ENCODE measurements around the gene KRT4. TPM values are rescaled to one million over a fixed set of nuclear protein-coding genes. Genes with fewer than 3 reads are reported as not detected.
"Not testable (repeated sequence)": the region's sequence is repeated elsewhere in the genome, so short reads cannot be mapped to it uniquely, and the experiment has no call there.

Gene KRT4
- not detected for total RNA-seq

- H3K4me3 Mint-ChIP-seq = no peak within 1 kb of the TSS
- H3K9me3 Mint-ChIP-seq = no peaks in the 10 kb centered on the region
- ATAC-seq (no peak), DNase-seq (no peak)
- no peaks in the 10 kb centered on the region for H3K36me3 Mint-ChIP-seq (ENCODE audit: insufficient read depth)
- peaks cover 2% of the 10 kb centered on the region for H3K27me3 Mint-ChIP-seq (ENCODE audit: low read depth)
- peaks cover 10% of the 10 kb centered on the region for H3K4me1 Mint-ChIP-seq (ENCODE audit: low read depth)
Observed at GRCh38 chr12:52813885-52814709, at the start of gene KRT4. TSS of gene KRT4 (minus strand) at chr12:52814116. CDS start at chr12:52814058, 58 bp downstream.

GRCh38 chr12:52862023-52862422, 48.1 kb upstream of the KRT4 start:
- Mint-ChIP-seq H3K4me3 (no peak overlapping the region), H3K27me3 (ENCODE audit: low read depth) (no peaks in the 10 kb centered on the region), H3K36me3 (ENCODE audit: insufficient read depth) (no peaks in the 10 kb centered on the region), H3K9me3 (no peaks in the 10 kb centered on the region), H3K4me1 (ENCODE audit: low read depth) (peaks cover 6% of the 10 kb centered on the region)
- ATAC-seq = no peak
- DNase-seq = no peak

DNA sequence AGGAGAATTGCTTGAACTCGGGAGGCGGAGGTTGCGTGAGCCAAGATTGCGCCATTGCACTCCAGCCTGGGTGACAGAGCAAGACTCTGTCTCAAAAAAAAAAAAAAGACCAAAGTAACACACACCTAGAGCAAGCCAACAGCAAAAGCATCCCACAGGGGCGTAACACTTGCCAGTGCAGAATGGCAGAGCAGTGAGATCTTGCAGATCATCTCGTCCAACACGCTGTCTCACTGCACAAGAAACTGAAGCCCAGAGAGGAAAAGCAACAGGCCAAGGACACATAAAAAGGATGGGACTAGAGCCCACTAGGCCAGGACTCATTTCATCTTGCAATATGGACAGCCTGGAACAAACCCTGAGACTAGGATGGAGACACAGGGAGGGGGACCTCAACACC, 47.6 kb upstream of the KRT4 start:
- Mint-ChIP-seq H3K36me3 (ENCODE audit: insufficient read depth) (no peaks in the 10 kb centered on the region), H3K9me3 (no peaks in the 10 kb centered on the region), H3K4me3 (no peak overlapping the region), H3K27me3 (ENCODE audit: low read depth) (no peaks in the 10 kb centered on the region), H3K4me1 (ENCODE audit: low read depth) (peaks cover 5% of the 10 kb centered on the region)
- DNase-seq (no peak), ATAC-seq (no peak)

GRCh38 chr12:52860102-52860823, 46.3 kb upstream of the KRT4 start:
- no peaks in the 10 kb centered on the region for H3K27me3 Mint-ChIP-seq (ENCODE audit: low read depth)
- H3K4me1 Mint-ChIP-seq (ENCODE audit: low read depth) = peaks cover 5% of the 10 kb centered on the region
- no peak overlapping the region for H3K4me3 Mint-ChIP-seq
- no peak for DNase-seq
- H3K9me3 Mint-ChIP-seq = no peaks in the 10 kb centered on the region
- no peaks in the 10 kb centered on the region for H3K36me3 Mint-ChIP-seq (ENCODE audit: insufficient read depth)
- ATAC-seq = no peak

GRCh38 chr12:52857500-52857899, 43.6 kb upstream of the KRT4 start:
- DNase-seq (no peak), ATAC-seq (no peak)
- no peaks in the 10 kb centered on the region for H3K27me3 Mint-ChIP-seq (ENCODE audit: low read depth)
- no peak overlapping the region for H3K4me3 Mint-ChIP-seq
- no peaks in the 10 kb centered on the region for H3K9me3 Mint-ChIP-seq
- peaks cover 2% of the 10 kb centered on the region for H3K4me1 Mint-ChIP-seq (ENCODE audit: low read depth)
- H3K36me3 Mint-ChIP-seq (ENCODE audit: insufficient read depth) = no peaks in the 10 kb centered on the region

DNA sequence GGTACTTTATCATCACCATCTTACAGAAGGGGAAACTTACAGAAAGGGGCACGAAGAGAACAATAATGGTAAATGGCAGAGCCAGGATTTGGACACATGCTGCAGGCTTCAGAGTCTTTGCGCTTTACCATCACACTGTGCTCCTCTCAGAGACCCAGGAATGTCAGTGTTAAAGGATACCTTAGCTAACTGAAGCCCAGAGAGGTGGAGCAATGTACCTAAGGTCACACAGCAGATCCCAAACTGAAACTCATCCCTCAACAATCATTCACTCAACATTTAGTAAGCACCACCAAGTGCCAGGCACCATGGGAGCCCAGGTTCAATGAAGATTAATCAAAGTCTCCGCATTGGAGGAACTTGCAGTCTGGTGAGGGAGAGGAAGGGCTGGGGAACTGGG, 42.9 kb upstream of the KRT4 start:
- Mint-ChIP-seq H3K9me3 (no peaks in the 10 kb centered on the region), H3K4me3 (no peak overlapping the region), H3K36me3 (ENCODE audit: insufficient read depth) (no peaks in the 10 kb centered on the region), H3K4me1 (ENCODE audit: low read depth) (peaks cover 2% of the 10 kb centered on the region), H3K27me3 (ENCODE audit: low read depth) (no peaks in the 10 kb centered on the region)
- DNase-seq (no peak), ATAC-seq (no peak)

DNA sequence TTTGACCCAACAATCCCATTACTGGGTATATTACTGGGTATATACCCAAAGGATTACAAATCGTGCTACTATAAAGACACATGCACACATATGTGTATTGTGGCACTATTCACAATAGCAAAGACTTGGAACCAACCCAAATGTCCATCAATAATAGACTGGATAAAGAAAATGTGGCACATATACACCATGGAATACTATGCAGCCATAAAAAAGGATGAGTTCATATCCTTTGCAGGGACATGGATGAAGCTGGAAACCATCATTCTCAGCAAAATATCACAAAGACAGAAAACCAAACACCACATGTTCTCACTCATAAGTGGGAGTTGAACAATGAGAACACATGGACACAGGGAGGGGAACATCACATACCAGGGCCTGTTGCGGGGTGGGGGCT, 42.2 kb upstream of the KRT4 start:
- H3K4me3 Mint-ChIP-seq; DNase-seq; H3K9me3 Mint-ChIP-seq; ATAC-seq; H3K36me3 Mint-ChIP-seq (ENCODE audit: insufficient read depth); H3K27me3 Mint-ChIP-seq (ENCODE audit: low read depth); H3K4me1 Mint-ChIP-seq (ENCODE audit: low read depth): not testable (repeated sequence)

DNA sequence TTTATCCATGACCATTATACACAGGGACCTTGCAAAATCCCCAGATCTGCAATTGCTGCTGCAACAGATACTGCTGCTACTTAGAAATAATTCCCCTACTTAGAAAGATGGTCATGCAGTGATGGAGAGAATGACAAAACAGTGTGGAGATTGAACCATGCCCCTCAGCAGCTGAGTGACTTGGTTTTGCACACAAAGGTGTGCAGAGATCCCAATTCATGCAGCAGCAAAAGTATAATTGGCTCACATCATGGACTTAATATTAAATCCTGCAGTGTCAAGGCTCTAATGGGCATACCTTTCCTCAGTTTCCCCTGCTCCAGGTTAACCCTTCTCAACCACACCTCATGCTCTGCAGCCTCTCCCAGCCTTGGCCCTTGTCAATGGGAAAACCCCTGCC, 37.9 kb upstream of the KRT4 start:
- ATAC-seq = no peak

DNA sequence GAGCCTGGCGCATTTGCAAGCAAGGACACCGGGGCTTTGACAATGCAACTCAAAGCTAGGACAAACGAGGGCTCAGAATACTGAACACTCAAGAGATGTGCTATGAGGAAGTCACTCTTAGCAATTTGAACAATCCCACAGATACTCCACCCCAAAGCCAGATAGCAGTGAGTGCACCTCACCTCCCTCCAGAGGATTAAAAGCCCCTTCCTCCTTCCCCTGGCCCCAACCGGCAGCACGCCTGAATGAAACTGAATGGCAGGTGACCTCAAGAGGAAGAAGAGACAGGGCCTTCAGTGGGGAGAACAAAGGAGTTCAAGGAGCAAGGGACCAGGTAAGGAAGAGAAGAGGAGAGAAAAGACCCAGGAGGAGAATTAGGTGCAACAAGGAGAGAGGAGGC, 36.8 kb upstream of the KRT4 start:
- no peaks in the 10 kb centered on the region for H3K9me3 Mint-ChIP-seq
- no peak for DNase-seq
- H3K4me3 Mint-ChIP-seq = no peak overlapping the region
- no peaks in the 10 kb centered on the region for H3K4me1 Mint-ChIP-seq (ENCODE audit: low read depth)
- ATAC-seq = no peak
- H3K36me3 Mint-ChIP-seq (ENCODE audit: insufficient read depth) = no peaks in the 10 kb centered on the region
- no peaks in the 10 kb centered on the region for H3K27me3 Mint-ChIP-seq (ENCODE audit: low read depth)

More for the DNA sequence above, 37.9 kb upstream of the KRT4 start:
- DNase-seq = no peak
- H3K4me3 Mint-ChIP-seq = no peak overlapping the region
- no peaks in the 10 kb centered on the region for H3K9me3 Mint-ChIP-seq
- no peaks in the 10 kb centered on the region for H3K4me1 Mint-ChIP-seq (ENCODE audit: low read depth)
- H3K36me3 Mint-ChIP-seq (ENCODE audit: insufficient read depth) = no peaks in the 10 kb centered on the region
- no peaks in the 10 kb centered on the region for H3K27me3 Mint-ChIP-seq (ENCODE audit: low read depth)

DNA sequence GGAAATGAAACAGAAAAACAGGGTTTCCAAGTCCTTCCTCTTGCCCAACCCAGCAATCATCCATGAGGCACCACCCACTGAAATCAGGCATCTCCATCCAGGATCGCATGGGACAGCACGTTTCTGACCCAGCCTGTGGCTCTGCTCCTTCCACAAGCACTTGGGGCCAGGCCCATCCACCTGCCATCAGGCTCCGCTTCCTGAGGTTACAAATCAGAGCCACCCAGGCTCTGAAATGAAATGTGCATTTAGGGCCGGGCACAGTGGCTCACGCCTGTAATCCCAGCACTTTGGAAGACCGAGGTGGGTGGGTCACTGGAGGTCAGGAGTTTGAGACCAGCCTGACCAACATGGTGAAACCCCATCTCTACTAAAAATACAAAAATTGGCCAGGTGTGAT, 35.6 kb upstream of the KRT4 start:
- ATAC-seq = no peak
- Mint-ChIP-seq H3K4me1 (ENCODE audit: low read depth) (no peaks in the 10 kb centered on the region), H3K4me3 (no peak overlapping the region), H3K36me3 (ENCODE audit: insufficient read depth) (no peaks in the 10 kb centered on the region), H3K27me3 (ENCODE audit: low read depth) (peaks cover 3% of the 10 kb centered on the region), H3K9me3 (no peaks in the 10 kb centered on the region)
- no peak for DNase-seq

GRCh38 chr12:52848661-52849255, 34.8 kb upstream of the KRT4 start, which contains the start of gene KRT78:
TSS of gene KRT78 (minus strand) at chr12:52848994. CDS start at chr12:52848930, 64 bp downstream.
- H3K36me3 Mint-ChIP-seq (ENCODE audit: insufficient read depth) = no peaks in the 10 kb centered on the region
- DNase-seq = no peak
- H3K27me3 Mint-ChIP-seq (ENCODE audit: low read depth) = peaks cover 3% of the 10 kb centered on the region
- H3K4me3 Mint-ChIP-seq = no peak within 1 kb of the TSS
- no peaks in the 10 kb centered on the region for H3K4me1 Mint-ChIP-seq (ENCODE audit: low read depth)
- no peak for ATAC-seq
- no peaks in the 10 kb centered on the region for H3K9me3 Mint-ChIP-seq

GRCh38 chr12:52847335-52848102, 33.6 kb upstream of the KRT4 start:
- H3K4me1 Mint-ChIP-seq (ENCODE audit: low read depth) = no peaks in the 10 kb centered on the region
- H3K4me3 Mint-ChIP-seq = no peak overlapping the region
- ATAC-seq = no peak
- DNase-seq = no peak
- H3K27me3 Mint-ChIP-seq (ENCODE audit: low read depth) = peaks cover 3% of the 10 kb centered on the region
- no peaks in the 10 kb centered on the region for H3K9me3 Mint-ChIP-seq
- H3K36me3 Mint-ChIP-seq (ENCODE audit: insufficient read depth) = no peaks in the 10 kb centered on the region

DNA sequence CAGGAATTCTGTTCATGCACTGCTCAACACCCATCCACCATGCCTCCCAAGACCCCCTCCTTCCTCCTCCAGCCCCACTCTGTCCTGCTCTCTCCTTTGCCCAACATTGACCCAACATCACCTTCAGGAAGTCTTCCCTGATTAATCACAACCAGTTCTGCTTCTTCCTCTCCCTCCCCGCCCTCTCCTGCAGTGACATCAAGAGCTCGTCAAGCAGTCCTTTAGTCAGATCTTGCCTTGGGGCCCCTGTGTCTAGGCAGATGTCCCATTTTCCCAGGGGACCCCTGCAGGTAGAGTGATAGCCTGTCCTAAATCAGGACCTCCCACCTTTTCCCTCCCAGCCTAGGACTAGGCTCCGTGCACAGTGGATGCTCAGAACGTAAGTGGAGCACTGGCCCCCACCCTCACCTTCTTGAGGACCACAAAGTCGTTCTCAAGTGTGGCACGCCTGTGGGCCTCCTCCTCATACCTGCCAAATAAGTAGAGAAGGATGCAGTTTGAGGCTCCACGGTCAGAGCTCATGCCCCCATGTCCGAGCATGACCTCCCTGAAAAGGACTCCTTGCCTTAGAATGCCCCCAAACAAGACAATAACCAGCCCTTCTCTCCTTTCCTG, 32.5 kb upstream of the KRT4 start:
- peaks cover 3% of the 10 kb centered on the region for H3K27me3 Mint-ChIP-seq (ENCODE audit: low read depth)
- no peaks in the 10 kb centered on the region for H3K9me3 Mint-ChIP-seq
- H3K4me3 Mint-ChIP-seq = no peak overlapping the region
- no peaks in the 10 kb centered on the region for H3K4me1 Mint-ChIP-seq (ENCODE audit: low read depth)
- no peaks in the 10 kb centered on the region for H3K36me3 Mint-ChIP-seq (ENCODE audit: insufficient read depth)
- ATAC-seq (no peak), DNase-seq (no peak)

- H3K36me3 Mint-ChIP-seq (ENCODE audit: insufficient read depth) = no peaks in the 10 kb centered on the region
- H3K4me1 Mint-ChIP-seq (ENCODE audit: low read depth) = no peaks in the 10 kb centered on the region
- no peaks in the 10 kb centered on the region for H3K9me3 Mint-ChIP-seq
- no peak for DNase-seq
- no peak overlapping the region for H3K4me3 Mint-ChIP-seq
- peaks cover 3% of the 10 kb centered on the region for H3K27me3 Mint-ChIP-seq (ENCODE audit: low read depth)
- ATAC-seq = no peak
Observed at GRCh38 chr12:52845946-52846345, 32.0 kb upstream of the KRT4 start.

All from activated T-cell treated with anti-CD3 and anti-CD28 coated beads, Interleukin-2, amount 50 U/mL, for 4 hours (primary cell).